GM13976 (cell line): ENCODE data around the gene RABEP2.

Source experiments
- DNase-seq: peaks from one replicate; pipeline ENCODE4 v3.0.0; 2012; ENCODE audit warnings: low spot score
- in situ Hi-C: fragments of 300-500 bp; cut with MboI; formaldehyde crosslinking; loops from one replicate; pipeline ENCODE4 v1.12.0; 2022; ENCODE audit warnings: low sequenced_read_pairs, mixed read lengths, inconsistent platforms; ENCODE audit not compliant: unreplicated experiment
- TF ChIP-seq, protein P1 (sequence below): IDR thresholded peaks from 2 replicates; pipeline ENCODE4 v1.5.1; 2012; ENCODE audit warnings: borderline replicate concordance, mild to moderate bottlenecking; ENCODE audit not compliant: insufficient read depth; ENCODE audit errors: extremely low read depth, missing control alignments, control extremely low read depth

RABEP2 gene

DNA sequence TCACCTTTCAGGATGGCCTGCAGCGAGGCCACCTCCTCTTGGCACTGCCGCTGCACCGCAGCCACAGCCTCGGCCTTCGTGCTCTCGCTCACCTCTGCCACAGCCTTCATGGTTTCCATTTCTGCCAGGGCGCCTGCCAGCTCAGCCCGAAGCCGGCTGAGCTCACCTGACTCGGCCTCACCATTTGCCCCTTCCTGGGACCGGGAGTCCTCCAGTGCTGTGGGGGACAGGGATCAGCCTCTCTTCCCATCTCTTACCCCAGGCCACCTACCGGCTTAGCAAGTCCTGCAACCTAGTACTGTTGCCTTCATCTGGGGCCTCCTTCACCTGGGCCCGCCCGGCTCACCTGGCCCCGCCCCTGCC lies 658 bp downstream of the RABEP2 start:
- DNase-seq = no peak
- in situ Hi-C loops = no loop called here
- TF ChIP-seq, protein P1, sequence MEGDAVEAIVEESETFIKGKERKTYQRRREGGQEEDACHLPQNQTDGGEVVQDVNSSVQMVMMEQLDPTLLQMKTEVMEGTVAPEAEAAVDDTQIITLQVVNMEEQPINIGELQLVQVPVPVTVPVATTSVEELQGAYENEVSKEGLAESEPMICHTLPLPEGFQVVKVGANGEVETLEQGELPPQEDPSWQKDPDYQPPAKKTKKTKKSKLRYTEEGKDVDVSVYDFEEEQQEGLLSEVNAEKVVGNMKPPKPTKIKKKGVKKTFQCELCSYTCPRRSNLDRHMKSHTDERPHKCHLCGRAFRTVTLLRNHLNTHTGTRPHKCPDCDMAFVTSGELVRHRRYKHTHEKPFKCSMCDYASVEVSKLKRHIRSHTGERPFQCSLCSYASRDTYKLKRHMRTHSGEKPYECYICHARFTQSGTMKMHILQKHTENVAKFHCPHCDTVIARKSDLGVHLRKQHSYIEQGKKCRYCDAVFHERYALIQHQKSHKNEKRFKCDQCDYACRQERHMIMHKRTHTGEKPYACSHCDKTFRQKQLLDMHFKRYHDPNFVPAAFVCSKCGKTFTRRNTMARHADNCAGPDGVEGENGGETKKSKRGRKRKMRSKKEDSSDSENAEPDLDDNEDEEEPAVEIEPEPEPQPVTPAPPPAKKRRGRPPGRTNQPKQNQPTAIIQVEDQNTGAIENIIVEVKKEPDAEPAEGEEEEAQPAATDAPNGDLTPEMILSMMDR = no peak

DNA sequence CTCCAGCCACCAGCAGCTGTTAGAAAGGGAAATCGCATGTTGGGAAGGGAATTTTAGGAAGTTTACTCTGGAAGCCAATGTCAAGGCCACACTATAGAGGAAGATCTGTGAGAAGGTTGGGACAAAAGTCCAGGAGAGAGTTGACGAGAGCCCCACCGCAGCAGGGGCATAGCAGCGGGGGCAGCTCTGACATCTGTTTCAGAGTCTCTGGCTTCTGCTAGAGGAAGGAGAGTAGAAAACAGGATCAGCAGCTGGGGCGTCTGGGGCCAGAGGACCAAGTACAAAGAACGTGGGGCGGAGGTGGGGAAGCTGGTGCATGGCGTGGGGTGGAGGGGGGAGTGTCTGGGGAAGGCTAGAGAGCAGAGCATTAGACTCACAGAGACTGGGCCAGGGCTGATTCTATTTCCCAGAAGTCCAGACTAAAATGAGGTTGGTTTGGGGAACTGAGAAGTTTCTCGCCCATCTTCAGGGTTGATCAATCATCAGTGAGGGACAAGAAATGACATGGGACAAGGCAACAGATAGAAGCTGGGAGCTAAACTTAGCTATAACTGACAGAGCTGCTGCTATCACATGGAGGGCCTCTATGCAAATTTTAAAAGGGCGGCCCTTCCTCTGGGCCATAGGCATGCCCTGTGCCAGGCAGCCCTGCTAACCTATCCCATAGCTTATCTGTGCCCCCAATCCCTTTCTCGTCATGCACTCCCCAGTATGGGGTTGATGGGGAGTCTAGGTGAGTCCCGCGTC lies 1.2 kb downstream of the RABEP2 start:
- TF ChIP-seq, protein P1 = no peak
- peak; percentile 80 for DNase-seq
- in situ Hi-C loops = no loop called here

DNA sequence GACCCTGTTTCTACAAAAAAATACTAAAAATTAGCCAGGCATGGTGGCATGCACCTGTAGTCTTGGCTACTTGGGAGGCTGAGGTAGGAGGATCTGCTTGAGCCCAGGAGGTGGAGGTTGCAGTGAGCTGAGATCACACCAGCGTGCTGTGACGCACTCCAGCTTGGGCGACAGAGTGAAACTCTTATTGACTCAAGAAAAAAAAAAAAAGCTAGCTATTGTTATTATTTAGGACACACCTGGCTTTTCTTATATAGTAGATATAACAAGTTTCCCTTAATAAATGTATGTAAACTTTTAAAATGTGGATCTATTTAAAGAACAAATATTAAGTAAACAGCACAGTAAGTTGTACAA lies 1.8 kb downstream of the RABEP2 start:
- in situ Hi-C loops = no loop called here
- TF ChIP-seq, protein P1 = no peak
- DNase-seq = no peak

DNA sequence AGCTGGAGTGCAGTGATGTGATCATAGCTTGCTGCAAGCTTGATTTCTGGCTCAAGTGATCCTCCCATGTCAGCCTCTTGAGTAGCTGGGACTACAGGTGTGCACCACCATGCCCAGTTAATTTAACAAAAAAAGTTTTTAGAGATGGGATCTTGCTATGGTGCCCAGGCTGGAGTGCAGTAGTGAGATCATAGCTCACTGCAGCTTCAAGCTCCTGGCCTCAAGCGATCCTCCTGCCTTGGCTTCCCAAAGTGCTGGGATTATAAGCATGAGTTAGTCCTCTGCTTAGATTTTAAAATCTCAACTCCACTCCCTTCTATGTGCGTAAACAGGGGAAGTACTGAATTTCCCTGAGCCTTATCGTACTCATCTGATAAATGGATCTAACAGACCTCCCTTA lies 6.3 kb downstream of the RABEP2 start:
- no peak for DNase-seq
- in situ Hi-C loops = no loop called here
- TF ChIP-seq, protein P1 = no peak

DNA sequence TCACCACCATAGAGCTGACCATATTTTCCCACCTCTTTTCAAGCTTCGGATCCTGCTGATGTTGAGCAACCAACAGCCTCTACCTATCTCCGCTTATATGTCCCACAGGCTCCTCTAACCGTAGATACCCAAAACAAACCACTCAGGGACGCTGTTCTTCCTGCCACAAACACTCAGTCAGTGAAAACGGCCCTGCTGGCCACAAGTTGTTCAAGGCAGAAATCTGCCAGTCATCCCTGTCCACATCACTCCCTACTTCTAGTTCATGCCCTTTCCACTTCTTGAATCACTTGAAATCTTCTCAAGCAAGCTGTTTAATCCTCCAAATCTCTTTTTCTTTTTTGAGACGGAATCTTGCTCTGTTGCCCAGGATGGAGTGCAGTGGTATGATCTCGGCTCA lies 7.9 kb downstream of the RABEP2 start:
- in situ Hi-C loops = no loop called here

DNA sequence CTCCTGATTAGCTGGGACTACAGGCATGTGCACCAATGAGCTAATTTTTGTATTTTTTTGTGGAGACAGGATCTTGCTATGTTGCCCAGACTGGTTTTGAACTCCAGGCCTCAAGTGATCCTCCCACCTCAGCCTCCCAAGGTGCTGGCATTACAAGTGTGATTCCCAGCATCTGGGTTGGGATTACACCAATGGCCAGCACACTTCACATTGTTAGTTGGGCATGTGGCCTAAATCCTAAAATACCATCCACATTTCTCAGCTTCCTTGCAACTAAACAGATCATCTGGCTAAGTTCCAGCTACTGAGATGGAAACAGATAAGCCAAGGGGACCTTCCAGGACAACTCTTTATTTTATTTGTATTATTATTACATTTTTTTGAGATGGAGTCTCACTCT lies 9.9 kb downstream of the RABEP2 start:
- DNase-seq = no peak
- TF ChIP-seq, protein P1 = no peak
- in situ Hi-C loops = no loop called here

More for the DNA sequence above, 7.9 kb downstream of the RABEP2 start:
- TF ChIP-seq, protein P1 = no peak
- no peak for DNase-seq
